Measurements from ENCODE around the gene STK33. TPM values are rescaled to one million over a fixed set of nuclear protein-coding genes. Genes with fewer than 3 reads are reported as not detected.

The STK33 gene
- total RNA-seq, 1 donor from 2014 or later, result 11.5 TPM

- no peak for DNase-seq (ENCODE audit: extremely low spot score in 2 of 2)
- Histone ChIP-seq H3K4me3 (no peak overlapping the region), H3K4me1 (peaks cover 12% of the 10 kb centered on the region), H3K27me3 (no peaks in the 10 kb centered on the region), H3K36me3 (no peaks in the 10 kb centered on the region), H3K9me3 (no peaks in the 10 kb centered on the region), H3K27ac (no peak overlapping the region)
- TF ChIP-seq CTCF (IDR thresholded peaks at IDR 0.05), result no peak
- TF ChIP-seq POLR2AphosphoS5 (IDR thresholded peaks at IDR 0.05; ENCODE audit: insufficient read depth in 1 of 2, low read depth in 1 of 2), result no peak
- no peak for TF ChIP-seq POLR2A (IDR thresholded peaks at IDR 0.05)
- intact Hi-C loops (cut with DNase I), result no loop called here
Observed at GRCh38 chr11:8352876-8353505, 241.0 kb downstream of the STK33 start.

DNA sequence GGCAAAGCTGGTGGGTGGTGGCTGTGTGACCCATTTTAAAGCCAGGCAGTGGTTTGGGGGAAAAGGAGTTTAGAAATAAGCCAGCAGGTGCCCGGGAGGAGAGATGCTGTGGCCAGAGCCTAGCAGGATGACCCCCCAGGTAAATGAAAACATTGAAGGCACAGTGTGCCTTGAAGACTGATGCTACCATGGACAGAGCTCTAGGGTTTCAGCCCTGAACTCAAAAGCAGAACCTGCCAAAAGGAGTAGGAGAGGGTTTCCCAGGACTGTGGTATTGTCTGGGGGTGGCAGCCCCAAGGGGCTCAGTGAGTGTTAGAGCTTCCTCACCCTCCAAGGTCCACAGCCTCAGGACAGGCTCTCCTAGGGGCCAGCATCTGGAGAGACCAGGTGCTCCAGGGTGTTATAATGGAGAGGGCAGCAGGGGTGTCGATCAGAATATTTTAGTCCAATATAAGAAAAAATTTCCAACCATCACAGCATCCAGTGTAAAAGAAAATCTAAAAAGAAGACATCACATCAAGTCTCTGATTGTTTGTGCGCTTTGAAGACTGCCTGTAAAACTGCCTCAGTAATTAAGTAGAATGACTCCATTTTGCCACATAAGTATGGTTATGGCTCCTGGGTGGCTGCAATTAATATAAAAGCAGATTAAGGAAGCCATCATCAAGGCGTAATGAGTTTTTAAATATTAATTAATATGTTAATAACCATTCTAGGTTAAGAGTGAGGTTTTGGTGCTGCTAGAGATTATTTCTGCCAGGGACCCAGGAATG, 241.7 kb downstream of the STK33 start:
- H3K9me3 ChIP-seq, result no peaks in the 10 kb centered on the region
- no peaks in the 10 kb centered on the region for H3K27me3 ChIP-seq
- H3K4me3 ChIP-seq, result no peak overlapping the region
- peaks cover 12% of the 10 kb centered on the region for H3K4me1 ChIP-seq
- H3K36me3 ChIP-seq, result no peaks in the 10 kb centered on the region
- no peak for DNase-seq (ENCODE audit: extremely low spot score in 2 of 2)
- H3K27ac ChIP-seq, result no peak overlapping the region
- TF ChIP-seq POLR2A (IDR thresholded peaks at IDR 0.05), result no peak
- intact Hi-C loops (cut with DNase I), result no loop called here

DNA sequence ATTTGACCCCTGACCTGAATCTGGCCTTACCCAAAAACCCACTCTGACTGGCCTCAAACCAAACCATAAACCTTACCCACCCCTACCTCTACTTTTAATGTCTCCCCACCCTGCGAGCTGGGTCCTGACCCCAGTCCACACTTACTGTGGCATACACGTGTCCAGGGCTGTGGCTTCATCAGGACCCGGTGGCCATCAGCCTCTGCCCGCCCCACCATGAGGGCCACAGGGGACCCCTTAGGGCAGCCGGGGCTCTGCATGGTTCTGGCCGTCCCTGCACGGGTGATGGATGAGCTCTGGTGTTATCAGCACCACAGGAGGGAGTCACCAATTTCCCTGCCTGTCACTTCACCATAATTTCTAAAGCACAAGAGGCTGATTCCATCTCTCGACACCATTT, 242.8 kb downstream of the STK33 start:
- no peak overlapping the region for H3K27ac ChIP-seq
- peaks cover 12% of the 10 kb centered on the region for H3K4me1 ChIP-seq
- H3K27me3 ChIP-seq, result no peaks in the 10 kb centered on the region
- no peak for DNase-seq (ENCODE audit: extremely low spot score in 2 of 2)
- H3K36me3 ChIP-seq, result no peaks in the 10 kb centered on the region
- intact Hi-C loops (cut with DNase I), result no loop called here
- TF ChIP-seq POLR2AphosphoS5 (IDR thresholded peaks at IDR 0.05; ENCODE audit: insufficient read depth in 1 of 2, low read depth in 1 of 2), result no peak
- TF ChIP-seq POLR2A (IDR thresholded peaks at IDR 0.05), result no peak
- TF ChIP-seq CTCF (IDR thresholded peaks at IDR 0.05), result no peak
- no peaks in the 10 kb centered on the region for H3K9me3 ChIP-seq
- no peak overlapping the region for H3K4me3 ChIP-seq

GRCh38 chr11:8347978-8348377, 246.1 kb downstream of the STK33 start:
- intact Hi-C loops (cut with DNase I), result no loop called here

DNA sequence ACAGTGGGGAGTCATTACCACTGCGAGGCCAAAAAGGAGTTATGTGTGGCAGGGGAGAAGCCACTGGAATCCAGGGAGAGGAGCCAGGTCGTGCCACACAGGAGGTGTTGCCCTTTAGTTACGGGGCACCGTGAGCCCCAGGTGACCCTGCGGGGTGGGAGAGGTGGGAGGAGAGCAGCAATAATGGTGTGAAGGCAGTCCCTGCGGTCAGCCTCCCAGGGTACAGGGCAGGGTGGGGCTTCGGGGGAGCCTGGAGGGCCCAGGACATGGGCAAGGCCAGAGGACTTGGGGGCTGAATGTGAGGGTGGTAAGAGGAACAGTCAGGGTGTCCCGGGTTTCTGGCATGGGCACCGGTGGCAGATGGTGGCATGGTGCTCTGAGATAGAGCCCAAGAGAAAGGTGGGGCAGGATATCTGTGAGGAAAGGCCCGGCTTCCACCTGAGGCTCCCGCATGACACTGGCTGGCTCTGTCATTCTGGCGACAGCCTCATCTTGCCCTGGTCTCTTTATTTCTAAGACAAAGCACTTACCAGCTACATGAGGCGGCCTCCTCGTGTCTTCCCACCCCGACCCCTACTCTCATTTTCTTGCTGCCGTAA, 247.8 kb downstream of the STK33 start:
- H3K4me1 ChIP-seq, result no peaks in the 10 kb centered on the region
- no peaks in the 10 kb centered on the region for H3K36me3 ChIP-seq
- no peak for DNase-seq (ENCODE audit: extremely low spot score in 2 of 2)
- H3K4me3 ChIP-seq, result no peak overlapping the region
- no peak for TF ChIP-seq CTCF (IDR thresholded peaks at IDR 0.05)
- no peak for TF ChIP-seq POLR2AphosphoS5 (IDR thresholded peaks at IDR 0.05; ENCODE audit: insufficient read depth in 1 of 2, low read depth in 1 of 2)
- no peak for TF ChIP-seq POLR2A (IDR thresholded peaks at IDR 0.05)
- intact Hi-C loops (cut with DNase I), result no loop called here
- H3K9me3 ChIP-seq, result no peaks in the 10 kb centered on the region
- H3K27me3 ChIP-seq, result no peaks in the 10 kb centered on the region
- no peak overlapping the region for H3K27ac ChIP-seq

More at GRCh38 chr11:8347978-8348377, 246.1 kb downstream of the STK33 start:
- Histone ChIP-seq H3K36me3 (no peaks in the 10 kb centered on the region), H3K4me1 (no peaks in the 10 kb centered on the region), H3K9me3 (no peaks in the 10 kb centered on the region), H3K27ac (no peak overlapping the region), H3K4me3 (no peak overlapping the region), H3K27me3 (no peaks in the 10 kb centered on the region)
- DNase-seq (ENCODE audit: extremely low spot score in 2 of 2), result no peak
- TF ChIP-seq POLR2AphosphoS5 (IDR thresholded peaks at IDR 0.05; ENCODE audit: insufficient read depth in 1 of 2, low read depth in 1 of 2), result no peak

DNA sequence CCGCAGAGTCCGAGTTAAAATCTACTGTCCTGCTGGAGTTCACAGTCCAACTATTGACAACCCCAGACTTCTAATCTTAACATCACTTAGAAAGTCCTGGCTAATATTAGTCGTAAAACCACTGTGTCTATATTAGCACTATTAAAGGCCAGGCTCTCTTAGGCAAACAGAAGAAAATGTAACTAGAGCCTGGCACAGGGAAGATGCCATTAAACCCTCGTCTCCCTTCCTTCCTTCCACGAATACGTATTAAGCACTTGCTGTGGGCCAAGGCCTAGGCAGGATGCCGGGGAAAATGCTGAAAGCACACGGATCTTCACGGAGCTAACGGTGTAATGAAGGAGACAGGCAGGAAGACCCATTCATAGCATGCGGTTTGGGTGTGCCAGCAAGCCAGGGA, 248.8 kb downstream of the STK33 start:
- no peaks in the 10 kb centered on the region for H3K4me1 ChIP-seq
- H3K4me3 ChIP-seq, result no peak overlapping the region
- no peak for DNase-seq (ENCODE audit: extremely low spot score in 2 of 2)
- no peaks in the 10 kb centered on the region for H3K27me3 ChIP-seq
- no peak overlapping the region for H3K27ac ChIP-seq
- intact Hi-C loops (cut with DNase I), result no loop called here
- no peak for TF ChIP-seq POLR2A (IDR thresholded peaks at IDR 0.05)
- TF ChIP-seq POLR2AphosphoS5 (IDR thresholded peaks at IDR 0.05; ENCODE audit: insufficient read depth in 1 of 2, low read depth in 1 of 2), result no peak
- TF ChIP-seq CTCF (IDR thresholded peaks at IDR 0.05), result no peak
- H3K9me3 ChIP-seq, result no peaks in the 10 kb centered on the region
- H3K36me3 ChIP-seq, result no peaks in the 10 kb centered on the region

Measured in vagina (tissue), 2 donors.